ENCODE measurements around the gene NADSYN1.
A peak's percentile ranks its signal among the peaks of the same experiment; 100 is the strongest.

The NADSYN1 gene

DNA sequence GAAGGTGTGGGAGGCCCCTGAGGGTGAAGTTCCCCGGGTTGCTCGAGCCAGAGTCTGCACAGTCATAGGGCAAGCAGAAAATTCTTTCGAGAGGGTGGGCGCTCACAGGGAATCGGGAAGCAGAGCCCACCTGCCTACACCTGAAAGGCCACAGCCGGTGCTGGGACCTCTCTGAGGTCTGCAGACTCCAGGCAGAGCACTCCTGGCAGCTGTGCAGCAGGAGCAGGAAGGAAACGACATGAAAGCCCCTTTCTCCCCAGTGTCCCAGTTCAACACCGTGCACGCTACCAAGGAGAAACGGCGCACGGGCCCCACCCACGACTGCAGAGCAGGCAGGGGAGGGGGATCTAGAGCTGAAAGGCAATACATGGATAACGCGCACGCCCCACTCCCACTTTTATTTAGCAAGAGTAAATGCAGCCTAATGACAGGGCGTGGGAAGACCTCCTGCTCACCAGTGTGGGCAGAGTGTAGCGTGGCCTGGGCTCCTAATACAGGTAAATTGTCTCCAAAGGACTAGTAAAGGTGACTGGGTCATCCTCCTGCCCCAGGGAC, 18.4 kb upstream of the NADSYN1 start:
- DNase-seq: no peak

DNA sequence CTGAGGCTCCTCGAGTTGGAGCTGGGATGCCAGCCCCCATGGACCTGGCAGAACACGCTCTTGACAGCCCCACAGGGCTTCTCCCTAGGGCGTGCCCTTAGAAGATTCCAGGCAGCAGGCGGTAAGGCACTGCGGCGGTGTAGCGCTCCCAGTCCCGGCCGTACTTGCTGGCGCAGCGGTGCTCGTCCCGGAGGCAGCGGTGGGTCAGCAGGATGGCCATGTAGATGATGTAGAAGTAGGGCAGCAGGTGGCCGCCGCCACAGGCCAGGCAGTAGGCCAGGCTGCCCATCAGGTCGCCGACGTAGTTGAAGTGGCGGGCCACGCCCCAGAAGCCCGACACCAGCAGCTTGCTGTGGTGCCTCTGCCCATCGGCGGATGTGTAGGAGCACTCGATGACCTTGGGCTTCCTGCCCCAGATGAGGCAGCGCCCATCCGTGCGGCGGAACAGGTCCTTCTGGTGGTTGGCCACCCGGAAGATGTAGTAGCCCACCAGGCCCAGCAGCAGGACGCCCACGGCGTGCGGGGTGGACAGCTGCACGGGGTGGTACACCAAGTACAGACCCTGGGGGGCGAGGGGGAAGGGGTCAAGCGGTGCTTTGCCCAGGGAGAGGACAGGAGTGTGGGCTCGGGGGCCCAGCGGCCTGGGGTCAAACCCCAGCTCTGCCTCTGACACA, 17.6 kb upstream of the NADSYN1 start:
- DNase-seq: no peak

DNA sequence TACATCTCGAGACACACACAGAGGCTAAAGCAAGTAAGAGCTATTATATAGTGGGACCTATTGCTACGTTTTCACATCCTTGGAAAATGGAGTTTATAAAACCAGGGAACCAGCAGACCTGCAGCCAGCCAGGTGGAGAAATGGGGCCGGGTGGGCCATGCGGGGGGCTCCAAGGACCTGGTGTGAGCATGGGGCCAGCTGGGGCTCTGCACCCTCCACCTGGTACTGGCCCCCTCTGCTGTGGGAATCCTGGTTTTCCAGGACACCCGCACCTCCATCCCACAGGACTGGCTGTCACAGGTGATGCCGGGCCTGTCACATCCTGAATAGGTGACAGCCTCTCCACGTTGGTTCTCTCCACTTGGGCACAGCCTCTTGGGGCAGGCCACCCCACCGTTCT, 16.1 kb upstream of the NADSYN1 start:
- no peak for DNase-seq

DNA sequence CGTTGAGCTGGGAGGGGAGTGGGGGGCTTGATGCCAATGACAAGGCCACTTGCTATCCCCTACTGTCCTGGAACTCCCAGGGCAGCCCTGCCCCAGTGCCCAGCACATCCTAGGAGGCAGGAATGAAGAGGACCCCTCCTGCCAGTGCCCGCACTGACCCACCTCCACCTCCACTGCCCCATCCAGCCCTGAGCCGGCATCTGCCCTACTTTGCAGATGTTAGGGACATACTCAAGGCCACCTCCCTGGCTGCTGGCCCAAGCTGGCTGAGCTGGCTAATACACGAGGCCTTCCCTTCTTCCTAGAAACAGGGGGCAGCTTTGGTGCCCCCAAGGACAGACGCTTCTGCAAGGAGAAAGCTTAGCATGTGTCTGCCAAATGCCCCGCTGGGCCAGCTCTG, 15.6 kb upstream of the NADSYN1 start:
- no peak for DNase-seq

DNA sequence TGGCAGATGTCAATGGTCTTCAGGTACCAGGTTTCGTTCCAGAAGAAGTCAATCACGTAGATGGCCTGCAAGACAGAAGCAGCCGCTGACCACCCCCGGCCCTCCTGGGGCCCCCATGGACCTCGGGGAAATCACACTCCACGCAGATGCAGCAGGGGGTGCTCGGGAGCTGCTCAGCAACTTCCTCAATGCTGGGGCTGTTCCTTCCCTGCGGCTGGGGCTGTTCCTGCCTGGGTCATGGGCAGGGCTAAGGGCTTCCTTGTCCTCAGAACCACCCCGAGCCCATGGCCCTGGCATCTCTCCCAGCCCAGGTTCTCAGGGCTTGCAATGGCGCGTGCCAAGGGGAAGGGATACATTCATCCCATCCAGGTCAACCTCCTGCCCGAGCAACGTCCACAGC, 15.1 kb upstream of the NADSYN1 start:
- no peak for DNase-seq

DNA sequence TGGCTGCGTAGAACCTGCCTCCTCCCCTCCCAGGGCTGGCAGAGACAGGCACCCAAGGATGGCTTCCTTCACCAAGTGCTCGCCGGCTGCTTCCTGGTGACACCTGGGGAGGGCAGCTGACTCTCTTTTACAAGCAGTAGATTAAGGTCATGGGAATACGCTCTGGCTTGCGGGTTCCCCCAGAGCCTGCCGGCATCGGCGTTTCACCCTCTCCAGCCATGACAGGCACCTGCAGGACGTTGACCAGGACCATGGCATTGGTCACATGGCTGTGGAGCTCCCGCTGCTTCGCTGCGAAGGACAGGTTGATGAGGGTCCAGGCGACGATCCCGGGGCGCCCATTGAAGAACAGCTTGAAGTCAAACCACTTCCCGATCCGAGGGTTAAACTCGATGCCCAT, 14.4 kb upstream of the NADSYN1 start:
- DNase-seq: no peak

DNA sequence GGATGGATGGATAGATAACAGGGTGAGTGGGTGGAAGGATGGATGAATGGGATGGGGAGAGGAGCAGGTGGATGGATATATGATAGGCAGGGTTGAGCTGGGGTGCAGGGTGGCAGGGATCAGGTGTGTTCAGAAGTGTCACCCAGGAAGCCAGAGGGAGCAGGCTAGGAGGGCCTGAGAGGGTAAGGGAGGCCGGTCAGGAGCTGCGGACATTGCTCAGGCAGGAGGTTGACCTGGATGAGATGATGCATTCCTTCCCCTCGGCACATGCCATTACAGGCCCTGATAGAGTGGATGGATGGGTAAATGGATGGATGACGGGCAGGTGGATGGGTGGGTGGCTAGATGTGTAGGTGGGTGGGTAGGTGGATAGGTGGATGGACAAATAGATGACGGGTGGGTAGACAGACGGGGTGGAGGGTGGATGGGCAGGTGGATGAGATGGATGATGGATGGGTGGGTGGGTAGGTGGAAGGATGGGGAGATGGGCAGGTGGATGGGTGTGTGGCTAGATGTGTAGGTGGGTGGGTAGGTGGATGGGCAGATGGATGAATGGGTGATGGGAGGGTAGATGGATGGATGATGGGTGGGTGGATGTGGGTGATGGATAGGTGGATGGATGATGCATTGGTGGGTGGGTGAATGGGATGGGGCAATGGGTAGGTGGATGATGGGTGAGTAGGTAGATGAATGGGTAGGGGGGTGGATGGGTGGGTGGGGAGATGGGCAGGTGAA, 12.8 kb upstream of the NADSYN1 start:
- no peak for DNase-seq

DNA sequence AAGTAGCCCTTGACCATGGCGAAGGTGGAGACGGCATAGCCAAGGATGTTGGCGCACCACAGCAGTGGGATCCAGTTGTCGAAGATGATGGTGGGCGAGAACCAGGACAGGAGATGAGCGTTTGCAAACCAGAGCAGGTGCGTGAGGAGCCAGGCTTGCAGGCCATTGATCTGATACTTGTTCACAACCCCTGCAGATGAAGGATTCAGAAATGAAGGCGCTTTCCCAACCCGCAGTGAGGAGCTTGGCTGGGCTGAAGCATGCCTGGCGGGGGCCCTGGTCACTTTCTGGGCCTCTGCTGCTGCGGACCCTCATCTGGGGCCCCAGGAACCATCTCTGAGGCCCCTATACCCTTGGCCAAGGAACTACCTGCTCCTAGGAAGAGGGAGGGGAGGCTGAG, 11.8 kb upstream of the NADSYN1 start:
- no peak for DNase-seq

DNA sequence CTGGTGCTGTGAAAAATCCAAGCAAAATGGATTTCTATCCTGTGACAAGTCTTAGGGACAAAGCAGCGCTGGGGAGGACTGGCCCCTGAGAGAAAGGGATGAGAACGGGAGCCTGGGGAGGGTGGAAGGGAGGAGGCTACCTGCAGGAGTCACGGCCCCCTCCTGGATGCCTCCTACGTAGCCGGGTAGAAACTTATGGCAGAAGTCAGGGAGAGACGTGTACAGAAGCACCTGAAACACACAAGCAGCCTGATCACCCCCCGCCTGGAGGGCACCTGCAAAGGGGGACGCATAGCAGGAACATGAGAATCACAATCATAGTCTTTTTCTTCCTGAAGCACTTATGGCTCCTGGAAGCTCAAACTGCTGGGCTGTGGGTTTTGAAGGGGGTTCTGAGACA, 10.9 kb upstream of the NADSYN1 start:
- no peak for DNase-seq

DNA sequence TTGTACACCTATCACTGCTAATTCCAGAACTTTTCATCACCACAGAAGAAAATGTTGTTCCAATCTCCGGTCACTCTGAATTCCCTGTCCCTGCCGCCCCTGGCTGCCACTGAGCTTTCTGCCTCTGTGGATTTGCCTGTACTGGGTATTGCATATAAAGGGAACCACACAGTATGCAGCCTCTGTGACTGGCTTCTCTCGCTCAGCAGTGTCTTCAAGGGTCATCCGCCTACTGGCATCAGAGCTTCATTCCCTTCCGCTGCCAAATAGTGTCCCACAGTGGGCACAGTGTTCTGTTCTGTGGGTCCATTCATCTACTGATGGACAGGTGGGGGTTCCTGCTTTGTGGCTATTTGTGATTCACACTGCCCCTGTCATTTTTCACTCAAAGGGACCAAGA, 10.1 kb upstream of the NADSYN1 start:
- DNase-seq: no peak

DNA sequence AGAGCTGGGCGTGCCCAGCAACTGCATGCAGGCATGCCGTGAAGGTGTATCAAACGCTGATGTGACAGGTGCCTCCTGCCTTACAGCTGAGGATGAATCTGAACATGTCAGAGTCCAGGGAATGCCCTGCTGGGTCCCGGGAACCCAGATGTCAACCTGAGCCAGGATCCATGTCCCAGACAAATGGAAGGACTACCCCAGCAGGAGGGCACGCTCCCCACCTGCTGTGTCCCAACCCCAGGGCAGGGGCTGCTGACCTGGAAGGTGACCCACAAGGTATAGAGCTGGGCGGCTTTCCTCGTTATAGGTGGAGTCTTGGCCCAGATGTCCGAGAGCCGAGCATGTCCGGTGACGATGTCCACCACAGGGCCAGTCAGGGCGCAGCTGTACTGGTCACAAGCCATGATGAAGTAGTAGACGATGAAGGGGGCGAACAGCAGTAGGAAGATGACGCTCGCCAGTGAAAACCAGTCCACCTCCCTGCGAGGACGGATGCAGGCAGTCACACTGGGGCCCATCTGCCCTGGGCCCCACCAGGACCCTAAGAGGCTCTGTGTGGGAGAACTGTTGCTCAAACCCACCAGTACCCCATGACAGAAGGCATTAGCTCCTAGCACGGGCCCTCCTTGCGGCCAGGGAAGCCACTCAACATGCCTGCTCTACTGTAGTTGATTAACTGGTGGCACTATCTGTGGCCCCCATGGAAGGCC, 9.1 kb upstream of the NADSYN1 start:
- DNase-seq: no peak

DNA sequence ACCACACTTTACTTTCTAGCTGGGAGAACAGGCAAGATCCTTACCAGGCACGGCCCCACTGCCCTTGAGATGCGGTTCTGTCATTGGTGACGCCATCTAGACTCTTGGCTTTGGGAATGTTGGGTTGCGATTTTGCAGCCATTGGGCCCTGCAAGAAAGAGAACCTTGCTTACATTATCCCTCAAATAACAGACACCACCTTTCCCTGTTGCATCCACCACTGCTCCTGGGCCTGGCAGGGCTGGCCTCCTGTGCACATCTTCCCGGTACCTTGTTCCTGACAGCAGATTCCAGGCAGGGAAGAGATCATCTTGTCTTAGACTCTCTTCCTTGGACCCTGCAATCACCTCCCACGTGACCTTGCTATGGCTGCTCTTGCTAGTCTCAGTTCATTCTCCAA, 8.2 kb upstream of the NADSYN1 start:
- DNase-seq: no peak

DNA sequence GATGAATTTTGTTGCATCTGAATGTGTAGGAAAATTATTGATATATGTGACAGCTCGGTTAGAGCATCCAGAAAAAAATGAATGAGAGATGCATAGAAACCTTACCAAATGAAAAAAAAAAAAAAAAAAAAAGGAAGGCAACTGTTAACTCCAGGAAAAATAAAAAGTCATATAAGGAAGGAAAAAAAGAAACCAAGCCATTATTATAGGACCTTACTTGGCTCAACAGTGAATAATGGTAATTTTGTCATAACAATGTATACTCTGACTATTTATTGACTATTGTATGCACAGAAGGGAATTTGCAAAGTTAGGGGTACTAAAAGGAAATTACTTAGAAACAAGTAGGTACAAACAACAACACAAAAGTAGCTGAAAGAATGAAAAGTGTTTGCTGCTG, 6.9 kb upstream of the NADSYN1 start:
- DNase-seq: no peak

DNA sequence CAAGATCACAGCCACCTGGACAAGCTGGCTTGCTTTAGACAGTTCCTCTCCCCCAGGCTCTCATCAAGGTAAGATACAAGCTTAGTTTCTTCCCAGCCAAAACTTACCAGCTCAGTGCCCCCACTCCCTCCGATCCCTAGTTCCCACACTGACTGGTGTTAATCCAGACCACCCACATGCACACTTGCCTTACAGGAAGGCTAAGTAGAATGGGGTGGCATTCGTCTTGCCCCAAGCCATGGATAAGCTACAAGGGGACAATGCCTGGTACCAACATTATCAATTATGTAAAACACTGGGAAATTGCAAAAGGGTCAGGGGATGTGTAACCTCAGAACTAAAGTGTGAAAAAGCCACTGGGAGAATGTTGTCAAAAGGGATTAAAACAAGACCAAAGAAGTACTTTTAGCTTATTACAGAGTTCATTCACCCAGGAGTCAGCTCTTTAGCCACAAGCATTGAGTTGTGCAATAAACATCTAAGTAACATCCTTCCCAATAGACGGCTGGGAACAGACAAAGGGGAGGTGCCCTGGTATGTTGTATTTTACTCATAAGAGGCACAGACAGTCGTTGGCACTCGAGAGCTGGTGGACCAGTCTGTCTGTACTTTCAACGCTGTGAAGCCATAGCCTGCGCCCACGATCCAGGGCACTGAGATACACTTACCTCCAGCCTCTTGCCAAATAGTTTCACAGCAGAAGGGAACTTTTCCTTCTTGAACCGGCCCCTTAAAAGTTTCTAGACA, 5.9 kb upstream of the NADSYN1 start:
- DNase-seq: peak; percentile 26

DNA sequence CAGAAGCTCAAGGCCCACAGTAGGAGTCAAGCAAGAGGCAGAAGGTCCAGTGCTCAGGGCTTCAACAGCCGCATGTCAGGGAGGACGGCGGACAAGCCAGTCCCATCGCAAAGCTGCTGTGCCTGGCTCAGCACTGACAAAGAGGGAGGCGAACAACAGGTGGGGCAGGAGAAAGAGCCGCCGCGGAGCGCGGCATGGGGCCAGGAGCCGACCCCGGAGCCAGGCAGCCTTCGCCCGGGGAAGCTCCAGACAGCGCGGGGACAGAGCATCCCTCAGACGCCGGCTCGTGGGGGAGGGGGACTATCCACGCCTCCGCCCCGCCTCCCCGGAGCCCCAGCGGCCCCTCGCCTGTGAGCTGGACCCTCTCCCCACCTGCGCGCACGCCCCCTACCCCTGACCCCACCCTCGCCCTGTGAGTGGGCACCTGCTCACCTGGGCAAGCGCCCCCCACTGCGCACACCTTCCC, 5.2 kb upstream of the NADSYN1 start:
- peak; percentile 27 for DNase-seq

DNA sequence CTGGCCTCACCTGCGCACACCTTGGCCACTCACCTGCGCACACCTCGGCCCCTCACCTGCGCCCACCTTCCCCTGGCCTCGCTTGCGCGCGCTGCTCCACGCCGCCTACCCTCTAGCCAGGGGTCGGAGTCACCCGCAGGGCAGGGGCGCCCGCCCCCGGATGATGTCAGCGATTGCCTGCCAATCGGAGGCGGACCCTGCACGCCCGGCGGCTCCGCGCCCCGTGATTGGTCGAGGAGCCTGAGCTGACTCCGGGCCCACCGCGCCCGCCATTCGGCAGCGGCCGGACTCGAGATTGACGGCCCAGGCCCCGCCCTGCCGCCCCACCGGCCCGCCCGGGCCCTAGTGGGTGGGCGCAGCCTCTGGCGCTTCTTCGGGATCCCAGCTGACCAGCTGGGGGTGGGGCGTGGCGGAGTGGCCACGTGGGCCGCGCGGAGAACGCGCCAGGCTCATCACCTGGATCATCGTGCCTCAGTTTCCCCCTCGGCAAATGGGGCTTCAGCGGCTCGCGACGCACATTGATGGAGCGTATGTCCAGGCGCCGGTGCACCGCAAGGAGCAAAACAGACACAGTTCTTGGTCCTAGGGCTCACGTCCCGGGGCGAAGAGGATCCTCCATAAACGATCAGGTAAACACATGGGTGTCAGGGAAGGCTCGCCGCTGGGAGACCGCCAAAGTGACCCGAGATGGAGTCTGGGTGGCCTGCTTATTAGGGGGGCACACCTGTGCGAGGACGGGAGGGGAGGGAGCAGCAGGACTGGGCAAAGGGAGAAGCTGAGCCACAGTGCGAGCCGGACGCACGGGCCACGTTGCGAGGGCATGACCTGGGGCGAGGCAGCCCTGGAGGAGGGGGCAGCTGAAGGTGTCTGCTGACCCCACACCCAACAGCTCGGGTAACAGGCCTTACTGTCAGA, 4.5 kb upstream of the NADSYN1 start, which contains the start of gene DHCR7:
TSS of gene DHCR7 (minus strand) at position 137 of the 915 bp plus-strand sequence. CDS start 3,441 bp downstream, outside the sequence.
- peak; percentile 98 for DNase-seq

DNA sequence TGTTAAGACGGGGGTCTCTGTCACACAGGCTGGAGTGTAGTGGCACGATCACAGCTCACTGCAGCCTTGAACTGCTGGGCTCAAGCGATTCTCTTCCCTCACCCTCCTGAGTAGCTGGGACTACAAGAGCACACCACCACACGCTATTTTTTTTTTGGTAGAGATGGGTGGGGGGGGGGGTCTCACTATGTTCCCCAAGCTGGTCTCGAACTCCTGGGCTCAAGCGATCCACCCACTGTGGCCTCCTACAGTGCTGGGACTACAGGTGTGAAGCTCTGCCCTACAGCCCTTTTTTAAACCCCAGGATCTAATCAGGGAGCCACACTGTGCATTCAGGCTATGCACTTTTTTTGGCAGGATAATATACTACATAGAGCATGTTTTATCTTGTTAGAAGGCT, 3.4 kb upstream of the NADSYN1 start:
- DNase-seq: no peak

DNA sequence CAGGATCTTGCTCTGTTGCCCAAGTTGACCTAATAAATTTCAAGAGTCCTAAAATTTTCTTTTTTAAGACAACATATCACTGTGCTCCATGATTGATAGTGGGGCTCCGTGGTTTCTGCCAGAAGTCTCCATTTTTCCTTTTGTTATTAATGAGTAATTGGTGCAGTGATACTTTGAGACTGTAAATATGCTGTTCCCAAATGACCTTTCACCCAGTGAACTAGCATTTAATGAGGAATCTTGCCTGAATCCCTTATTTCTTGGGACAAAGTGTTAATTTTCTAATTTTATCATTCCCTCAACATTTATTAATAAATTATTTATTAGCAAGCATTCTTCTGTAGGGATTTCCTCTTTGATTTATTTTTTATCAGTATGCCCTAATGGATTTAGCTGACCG, 2.5 kb upstream of the NADSYN1 start:
- DNase-seq: no peak

DNA sequence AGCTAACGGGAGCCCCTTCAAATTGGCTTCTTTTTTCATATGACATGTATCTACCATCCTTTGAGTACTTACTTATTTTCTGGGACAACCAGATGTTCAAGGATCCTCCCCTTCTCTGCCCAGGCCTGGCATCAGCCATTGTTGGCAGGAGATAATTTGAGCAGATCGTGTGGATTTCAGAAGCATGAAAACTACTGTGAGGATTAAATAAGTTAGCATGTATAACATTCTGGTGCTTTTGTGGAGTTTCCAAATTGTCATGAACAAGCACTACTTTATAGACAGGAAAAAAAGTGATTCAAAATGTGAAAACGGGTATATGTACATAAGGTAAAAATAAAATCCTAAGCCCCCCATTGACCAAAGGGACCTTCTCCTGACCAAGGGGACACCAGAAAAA, 2.1 kb upstream of the NADSYN1 start:
- no peak for DNase-seq

DNA sequence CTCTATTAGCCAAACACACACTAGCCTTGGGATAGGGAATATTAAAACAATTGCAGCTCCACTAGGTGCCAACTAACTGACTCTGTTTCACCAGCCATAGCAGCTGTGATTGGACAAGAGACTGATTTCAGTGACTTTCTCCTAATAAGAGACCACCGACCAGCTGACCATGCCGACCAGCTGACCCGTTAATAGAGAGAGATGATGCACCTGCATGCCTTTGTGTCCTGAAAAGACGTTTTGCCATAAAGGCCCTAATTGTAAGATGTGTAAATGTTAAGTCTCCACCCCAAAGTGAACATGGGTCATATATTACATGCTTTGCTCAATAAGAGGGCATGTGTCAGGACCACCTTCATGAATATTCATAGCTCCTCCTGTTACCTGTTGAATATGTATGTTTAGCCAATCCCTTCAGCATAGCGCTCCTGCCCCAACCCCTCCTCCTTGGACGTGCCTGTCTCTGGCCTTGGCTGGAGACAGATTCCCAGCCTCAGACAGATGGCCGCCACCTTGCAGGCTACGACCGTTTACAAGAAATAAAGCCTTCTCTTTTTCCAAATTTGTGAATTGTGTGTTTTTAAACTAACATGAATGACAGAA, 1.3 kb upstream of the NADSYN1 start:
- peak; percentile 27 for DNase-seq

All from activated CD4-positive, alpha-beta T cell treated with anti-CD3 and anti-CD28 coated beads, Interleukin-2, Interleukin-6, amounts not matched to agents 100 ng/mL and 50 ng/mL, durations not matched to agents 16 hours and 8 hours (primary cell).